NK-92 (cell line): ENCODE results near the gene TMEM39B.
"Not testable (repeated sequence)": the region's sequence is repeated elsewhere in the genome, so short reads cannot be mapped to it uniquely, and the experiment has no call there.

Source experiments
- DNase-seq: peaks from one replicate; lab custom pipeline; 2025; ENCODE audit not compliant: unreplicated experiment; lab: John Stamatoyannopoulos, UW

The TMEM39B gene

GRCh38 chr1:32072622-32073298 lies at the start of gene TMEM39B:
TMEM39B (plus strand) TSS chr1:32072939; CDS start chr1:32073048, 109 bp downstream.
- peak; percentile 48 for DNase-seq

GRCh38 chr1:32023351-32023750 lies 49.4 kb upstream of the TMEM39B start:
- no peak for DNase-seq

- no peak for DNase-seq
These were observed 47.2 kb upstream of the TMEM39B start for GRCh38 chr1:32025515-32025914.

- no peak for DNase-seq
These were observed 44.0 kb upstream of the TMEM39B start for GRCh38 chr1:32028746-32029145.

- no peak for DNase-seq
These were observed 41.0 kb upstream of the TMEM39B start for GRCh38 chr1:32031578-32032274.

- DNase-seq, result no peak
These were observed 40.5 kb upstream of the TMEM39B start for GRCh38 chr1:32032275-32032615.

- DNase-seq, result no peak
These were observed 37.6 kb upstream of the TMEM39B start for GRCh38 chr1:32035119-32035518.

- DNase-seq, result no peak
These were observed 32.0 kb upstream of the TMEM39B start for GRCh38 chr1:32040711-32041110.

- no peak for DNase-seq
These were observed 30.4 kb upstream of the TMEM39B start for GRCh38 chr1:32042330-32042729.

- no peak for DNase-seq
These were observed 28.5 kb upstream of the TMEM39B start for GRCh38 chr1:32044234-32044633.

- DNase-seq, result no peak
These were observed 27.0 kb upstream of the TMEM39B start for GRCh38 chr1:32045772-32046171.

GRCh38 chr1:32047701-32048100 lies 25.0 kb upstream of the TMEM39B start:
- DNase-seq, result no peak

GRCh38 chr1:32048440-32048839 lies 24.3 kb upstream of the TMEM39B start:
- DNase-seq, result no peak

GRCh38 chr1:32051706-32052105 lies 21.0 kb upstream of the TMEM39B start:
- DNase-seq, result no peak

GRCh38 chr1:32052887-32053286 lies 19.9 kb upstream of the TMEM39B start:
- no peak for DNase-seq

- no peak for DNase-seq
These were observed 17.3 kb upstream of the TMEM39B start for GRCh38 chr1:32055416-32055815.

GRCh38 chr1:32056598-32056997 lies 16.1 kb upstream of the TMEM39B start:
- DNase-seq, result no peak

GRCh38 chr1:32060914-32061313 lies 11.8 kb upstream of the TMEM39B start:
- DNase-seq, result no peak

- no peak for DNase-seq
These were observed 9.9 kb upstream of the TMEM39B start for GRCh38 chr1:32062867-32063230.

- no peak for DNase-seq
These were observed 9.5 kb upstream of the TMEM39B start for GRCh38 chr1:32063261-32063681.

- DNase-seq, result not testable (repeated sequence)
These were observed 6.9 kb upstream of the TMEM39B start for GRCh38 chr1:32065613-32066488.

- no peak for DNase-seq
These were observed 6.3 kb upstream of the TMEM39B start for GRCh38 chr1:32066489-32066873.
